HG03045 (cell line): Measurements from ENCODE around the gene MAJIN.

Experiments
- ATAC-seq: cut with Tn5 transposase; IDR thresholded peaks from one replicate; pipeline ENCODE4 v1.9.1; 2021; ENCODE audit warnings: mild to moderate bottlenecking, moderate library complexity; ENCODE audit not compliant: unreplicated experiment

MAJIN gene

DNA sequence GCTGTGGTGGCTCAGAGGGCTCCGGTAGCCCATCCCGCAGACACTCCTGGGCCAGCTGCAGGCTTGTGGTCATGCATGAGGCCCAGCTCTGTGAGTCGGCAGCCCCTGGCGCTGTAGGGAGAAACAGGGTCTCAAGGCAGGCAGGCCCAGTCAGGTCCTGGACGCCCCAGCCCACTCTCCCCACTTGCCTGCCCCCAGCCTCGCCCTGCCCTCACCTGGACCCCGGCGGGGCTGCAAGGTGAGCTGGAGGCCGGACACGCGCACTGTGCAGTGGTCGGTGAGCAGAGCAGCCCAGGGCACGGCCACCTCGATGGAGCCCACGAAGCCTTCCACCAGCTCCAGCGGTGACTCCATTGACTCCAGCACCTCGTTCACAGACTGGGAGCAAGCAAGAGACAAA is 57.8 kb downstream of the MAJIN start:
- no peak for ATAC-seq

DNA sequence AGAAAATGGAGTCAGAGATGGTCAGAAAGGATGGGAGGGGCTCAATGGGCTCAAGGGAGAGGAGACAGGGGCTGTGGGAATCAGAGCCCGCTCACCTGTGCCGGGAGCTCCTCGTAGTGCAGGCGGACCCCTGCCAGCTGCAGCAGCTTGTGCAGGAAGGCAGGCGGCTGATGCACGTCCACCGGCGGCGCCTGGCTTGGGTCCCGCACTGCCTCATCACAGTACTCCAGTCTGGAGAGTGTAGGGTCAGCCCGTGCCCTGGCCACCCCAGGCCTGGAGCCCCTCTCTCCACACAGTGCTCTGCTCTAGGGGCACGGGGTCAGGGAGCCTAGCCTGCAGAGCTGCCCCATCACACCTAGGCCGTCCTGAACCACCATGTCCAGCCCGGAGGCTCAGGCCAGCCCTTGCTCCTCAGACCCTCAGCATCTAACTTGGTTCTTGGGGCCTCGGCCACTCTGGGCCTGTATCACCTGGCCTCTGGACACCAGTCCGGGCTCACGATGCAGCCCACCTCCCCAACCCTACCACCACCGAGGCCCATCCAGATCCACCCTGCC is 58.7 kb downstream of the MAJIN start:
- no peak for ATAC-seq

DNA sequence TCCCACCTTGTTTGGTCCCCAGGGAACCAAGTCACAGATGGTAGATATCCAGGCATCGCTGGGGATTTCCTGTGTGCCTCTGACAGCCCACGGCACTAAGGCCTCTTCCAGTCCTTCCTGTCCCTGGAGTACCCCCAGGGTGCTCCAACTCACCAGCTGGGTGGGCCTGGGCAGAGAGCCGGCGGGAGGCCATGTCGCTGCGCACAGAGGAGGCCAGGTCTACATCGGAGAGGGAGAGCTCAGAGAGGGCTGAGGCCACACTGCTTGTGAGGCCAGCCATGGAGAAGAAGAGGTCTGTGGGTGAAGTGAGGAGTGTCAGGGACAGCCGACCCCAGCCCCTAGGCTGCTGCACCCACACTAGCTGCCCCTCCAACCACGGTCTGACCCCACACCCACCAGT is 60.2 kb downstream of the MAJIN start:
- no peak for ATAC-seq

DNA sequence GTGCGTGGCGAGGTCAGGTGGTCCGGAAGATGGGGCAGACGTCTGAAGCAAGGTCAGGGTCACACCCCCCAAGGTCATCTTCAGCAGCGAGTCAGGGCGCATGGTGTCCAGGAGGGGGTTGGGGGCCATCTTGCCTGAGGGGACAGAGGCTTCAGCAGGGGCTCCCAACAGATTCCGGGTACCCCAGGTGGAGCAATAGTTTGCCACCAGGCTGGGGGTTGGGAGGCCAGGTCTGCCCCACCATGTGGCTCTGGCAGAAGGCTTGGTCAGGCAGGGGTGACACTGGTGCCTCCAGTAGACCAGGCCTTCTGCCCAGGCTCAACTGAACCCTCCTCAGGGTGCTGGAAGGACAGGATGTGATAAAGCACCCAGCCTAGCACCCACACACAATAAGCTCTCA is 60.8 kb downstream of the MAJIN start:
- no peak for ATAC-seq

DNA sequence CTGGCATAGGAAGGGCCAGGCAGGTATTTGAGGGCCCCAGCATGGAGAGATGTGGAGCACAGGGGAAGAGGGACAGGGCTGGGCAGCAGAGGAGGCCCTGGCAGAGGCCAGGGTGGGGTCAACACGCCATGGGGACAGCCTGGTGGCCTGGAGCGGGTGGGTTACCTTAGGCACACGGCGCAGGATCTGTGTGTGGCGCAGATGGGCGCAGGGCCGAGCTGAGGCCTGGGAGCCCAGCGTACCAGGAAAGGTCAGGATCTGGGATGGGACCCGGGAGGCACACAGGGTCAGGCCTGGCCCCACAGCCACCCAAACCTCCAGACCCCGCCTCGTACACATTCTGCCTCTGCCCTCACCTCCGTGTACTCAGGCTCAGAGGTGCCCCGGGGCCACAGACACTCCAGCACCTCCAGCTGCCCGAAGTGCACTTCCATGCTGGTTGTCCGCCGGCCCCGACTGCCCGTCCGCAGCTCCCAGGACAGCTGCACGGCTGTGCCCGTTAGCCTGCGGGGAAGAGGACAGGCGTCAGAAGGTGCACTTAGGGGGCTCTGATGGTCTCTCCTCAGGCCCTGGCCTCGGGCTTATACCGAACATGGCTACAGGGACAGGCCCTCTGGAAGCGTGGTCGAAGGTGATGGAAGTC is 61.3 kb downstream of the MAJIN start:
- ATAC-seq: no peak

DNA sequence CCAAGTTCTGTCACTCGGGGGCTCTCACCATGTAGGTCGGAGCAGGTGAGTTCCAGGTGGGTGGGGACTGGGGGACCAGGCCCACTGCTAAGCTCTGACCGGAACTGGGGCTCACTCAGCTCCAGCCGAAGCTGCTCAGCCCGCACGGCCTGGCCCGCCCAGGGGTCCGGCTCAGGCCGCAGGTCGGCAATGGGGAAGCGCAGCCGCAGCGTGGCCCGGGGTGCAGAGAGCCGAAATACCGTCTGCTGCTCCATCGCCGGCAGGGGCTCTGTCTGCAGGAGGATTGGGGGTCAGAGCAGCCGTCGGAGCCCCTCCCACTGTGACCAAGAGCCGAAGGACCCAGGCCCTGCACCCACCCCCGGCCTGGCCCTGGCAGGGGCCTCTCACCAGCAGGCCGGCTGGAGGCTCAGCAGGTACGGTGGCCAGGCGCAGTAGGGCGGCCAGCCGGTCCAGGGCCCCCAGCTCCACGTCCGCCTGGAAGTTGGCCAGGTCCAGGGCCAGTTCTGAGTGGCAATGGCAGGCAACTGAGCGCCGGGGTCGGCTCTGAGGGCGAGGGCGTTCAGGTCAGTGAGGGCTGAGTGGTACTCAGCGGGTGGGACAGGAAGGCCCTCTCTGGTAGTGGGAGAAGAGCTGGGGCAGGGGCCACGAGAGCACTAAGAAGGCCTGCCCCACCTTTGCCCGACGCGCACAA is 62.1 kb downstream of the MAJIN start:
- no peak for ATAC-seq

DNA sequence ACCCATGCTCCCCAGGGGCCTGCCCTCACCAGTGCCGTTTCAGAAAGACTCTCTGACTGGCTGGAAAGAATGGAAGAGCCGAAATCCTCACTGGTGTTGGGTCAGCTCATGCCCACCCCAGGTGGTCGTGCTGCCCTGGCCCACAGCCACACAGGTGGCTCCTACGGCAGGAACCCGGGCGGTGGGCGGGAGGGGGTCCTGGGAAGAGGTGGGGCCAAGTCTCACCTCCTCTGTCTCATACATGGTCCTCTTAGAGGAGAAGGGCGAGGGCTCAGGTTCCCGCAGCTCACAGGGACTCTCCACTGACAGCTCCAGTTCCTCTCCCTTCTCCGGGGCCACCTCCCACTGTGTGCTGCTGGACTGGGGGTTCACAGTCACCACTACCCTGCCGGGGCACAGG is 63.1 kb downstream of the MAJIN start:
- ATAC-seq: no peak

DNA sequence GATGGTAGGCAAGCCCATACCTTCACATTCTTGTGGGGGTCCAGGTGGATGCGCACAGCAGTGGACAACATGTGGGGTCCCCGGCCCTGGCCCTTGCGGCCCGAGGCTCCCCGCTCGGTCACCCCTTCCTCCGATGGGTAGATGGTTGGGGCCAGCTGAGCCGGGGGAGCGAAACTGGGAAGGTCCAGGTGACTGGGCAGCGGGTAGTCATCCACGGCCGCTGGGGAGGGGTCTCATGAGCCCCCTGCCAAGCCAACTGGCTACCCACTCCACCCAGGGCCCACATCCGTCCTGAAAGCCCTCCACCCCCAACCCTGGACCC is 65.6 kb downstream of the MAJIN start:
- no peak for ATAC-seq

DNA sequence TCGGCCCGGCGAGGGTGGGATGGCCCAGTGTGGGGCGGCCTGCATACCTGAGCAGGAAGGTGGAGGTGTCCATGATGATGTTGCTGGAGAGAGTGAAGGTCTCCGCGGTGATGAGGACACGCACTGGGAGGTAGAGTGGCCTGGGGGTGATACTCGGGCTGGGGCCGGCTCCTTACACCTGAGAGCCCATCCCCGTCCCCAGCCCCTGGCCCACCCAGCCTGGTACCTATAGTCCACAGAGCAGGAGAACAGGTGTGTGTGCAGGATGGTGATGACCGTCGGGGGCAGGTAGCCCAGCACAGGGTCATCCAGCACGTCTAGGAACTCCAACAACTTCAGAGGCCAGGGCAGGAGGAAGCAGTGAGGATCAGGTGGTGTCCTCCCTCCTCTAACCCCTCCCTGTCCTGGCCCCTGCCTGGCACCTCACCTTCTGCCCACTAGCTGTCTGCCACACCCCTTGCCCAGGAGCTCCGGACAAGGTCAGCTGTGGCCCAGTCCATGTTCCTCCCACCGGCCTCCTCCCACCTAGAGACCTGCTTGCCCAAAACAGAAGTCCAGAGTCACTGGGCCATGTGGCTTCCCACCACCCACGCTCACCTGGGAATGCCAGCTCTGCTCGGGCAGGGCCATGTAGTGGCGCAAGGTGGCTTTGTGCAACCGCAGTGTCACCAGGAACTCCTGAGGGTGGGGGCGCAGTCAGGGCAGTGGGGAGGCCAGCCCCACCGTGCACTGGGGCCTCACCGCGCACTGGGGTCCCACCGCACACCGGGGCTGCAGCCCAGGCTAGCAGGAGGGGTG is 66.2 kb downstream of the MAJIN start:
- no peak for ATAC-seq

DNA sequence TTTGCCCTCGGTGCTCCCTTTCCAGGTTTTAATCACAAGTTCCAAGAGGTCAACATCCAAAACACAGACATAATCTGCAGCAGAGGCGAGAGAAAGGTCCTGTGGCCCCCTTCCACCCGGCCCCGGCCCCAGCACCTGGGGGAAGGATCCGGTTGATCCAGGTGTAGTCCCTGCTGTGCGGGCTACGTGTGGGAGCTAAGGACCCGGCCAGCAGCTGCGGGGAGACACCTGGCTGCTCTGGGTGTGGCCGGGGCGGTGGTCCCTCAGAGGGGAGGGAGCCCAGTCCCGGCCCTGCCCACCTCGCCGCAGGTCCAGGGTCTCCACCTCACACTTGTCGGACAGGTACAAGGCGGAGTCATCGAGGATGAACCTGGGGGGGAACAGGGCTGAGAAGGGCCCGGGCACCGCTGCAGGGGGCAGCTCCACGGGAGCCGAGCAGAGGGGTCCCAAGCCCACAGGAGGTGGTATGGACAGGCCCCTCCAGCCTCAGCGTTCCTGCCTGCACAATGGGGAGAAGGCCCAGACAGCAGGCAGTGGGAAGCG is 68.5 kb downstream of the MAJIN start:
- no peak for ATAC-seq

DNA sequence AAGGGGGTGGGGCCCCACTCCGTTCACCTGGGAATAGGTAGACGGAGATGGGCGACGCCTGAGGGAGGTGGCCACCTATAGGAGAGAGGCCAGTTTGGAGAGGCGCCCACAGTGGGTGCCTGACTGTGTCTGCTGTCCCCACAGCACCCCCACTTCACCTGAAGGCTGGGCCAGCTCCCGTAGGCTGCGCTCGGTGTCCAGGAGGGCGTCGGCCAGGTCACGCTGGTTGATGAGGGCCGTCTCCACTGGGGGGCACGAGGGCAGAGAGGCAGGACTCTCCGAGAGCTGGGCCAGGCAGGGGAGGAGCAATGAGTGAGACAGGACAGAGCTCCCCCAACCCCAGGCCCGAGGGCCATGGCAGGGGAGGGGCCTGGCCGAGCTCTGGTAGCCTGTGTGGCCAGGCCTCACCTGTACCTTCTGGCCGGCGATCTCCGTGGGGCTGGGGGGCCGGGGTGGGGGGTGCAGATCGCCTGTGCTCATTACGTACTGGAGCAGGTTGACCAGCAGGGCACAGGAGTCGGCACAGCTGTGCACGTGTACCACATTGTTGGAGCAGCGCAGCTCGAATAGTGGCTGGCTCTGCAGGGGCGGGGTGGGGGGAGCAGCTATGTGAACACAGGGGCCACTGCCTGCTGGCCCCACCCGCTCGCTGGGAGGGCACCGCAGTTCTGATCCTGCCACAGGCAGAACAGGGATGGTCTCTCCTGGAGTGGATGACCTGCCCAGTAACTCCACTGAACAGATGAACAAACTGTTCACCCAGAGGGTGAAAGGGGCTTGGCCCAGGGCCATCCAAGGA is 69.6 kb downstream of the MAJIN start:
- ATAC-seq: no peak

DNA sequence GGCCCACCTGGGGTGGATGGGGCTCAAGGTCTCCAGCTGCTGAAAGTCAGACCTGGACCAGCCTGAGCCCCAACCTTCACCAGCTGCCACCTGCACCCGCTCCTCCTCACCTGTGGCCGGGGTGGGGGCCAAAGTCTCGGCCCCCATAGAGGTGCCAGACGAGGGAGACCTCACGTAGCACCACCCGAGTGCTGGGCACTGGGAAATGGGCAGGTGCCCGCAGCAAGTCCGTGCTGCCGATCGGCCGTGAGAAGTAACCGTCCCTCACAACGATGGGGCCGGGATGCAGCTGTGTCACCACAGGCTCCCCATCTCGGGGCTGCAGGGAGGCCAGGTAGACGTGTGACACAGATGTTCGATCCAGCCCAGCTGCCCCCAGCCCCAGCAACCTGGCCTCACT is 71.1 kb downstream of the MAJIN start:
- ATAC-seq: no peak

DNA sequence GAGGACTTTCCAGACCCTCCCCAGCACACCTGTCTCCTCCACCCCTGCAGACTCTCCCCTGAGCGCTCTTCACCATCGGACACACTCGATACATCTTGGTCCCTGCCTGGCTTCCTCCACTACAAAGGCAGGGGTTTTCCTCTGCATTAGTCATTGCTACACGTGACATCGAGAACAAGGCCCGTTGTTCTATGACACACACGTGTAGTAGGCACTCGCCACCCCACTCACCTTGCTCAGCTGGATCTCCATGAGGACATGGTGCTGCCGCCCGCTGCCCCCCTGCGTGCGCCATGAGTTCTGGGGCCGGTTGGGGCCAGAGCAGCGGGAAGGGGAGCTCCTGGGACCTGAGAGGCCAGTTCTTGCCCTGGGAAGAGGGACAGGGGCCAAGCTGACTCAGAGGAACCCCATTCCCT is 71.6 kb downstream of the MAJIN start:
- no peak for ATAC-seq

DNA sequence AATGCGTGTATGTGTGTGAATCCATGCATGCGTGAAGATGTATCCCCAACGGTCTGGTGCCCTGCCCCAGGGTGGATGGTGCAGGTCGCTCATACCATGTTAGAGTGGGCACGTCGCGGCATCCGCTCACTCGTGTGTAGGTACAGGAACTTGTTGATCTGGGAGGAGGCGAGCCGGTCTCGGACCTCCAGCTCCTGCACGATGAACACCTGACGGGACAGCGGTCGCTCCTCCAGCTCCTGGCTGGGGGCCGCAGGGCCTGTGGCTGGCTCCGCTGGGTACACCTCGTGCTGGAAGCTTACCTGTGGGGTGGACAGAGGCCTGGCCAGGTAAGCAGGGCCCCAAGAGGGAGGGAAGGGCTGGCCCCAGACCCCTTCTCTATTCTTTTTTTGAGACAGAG is 73.4 kb downstream of the MAJIN start:
- no peak for ATAC-seq

DNA sequence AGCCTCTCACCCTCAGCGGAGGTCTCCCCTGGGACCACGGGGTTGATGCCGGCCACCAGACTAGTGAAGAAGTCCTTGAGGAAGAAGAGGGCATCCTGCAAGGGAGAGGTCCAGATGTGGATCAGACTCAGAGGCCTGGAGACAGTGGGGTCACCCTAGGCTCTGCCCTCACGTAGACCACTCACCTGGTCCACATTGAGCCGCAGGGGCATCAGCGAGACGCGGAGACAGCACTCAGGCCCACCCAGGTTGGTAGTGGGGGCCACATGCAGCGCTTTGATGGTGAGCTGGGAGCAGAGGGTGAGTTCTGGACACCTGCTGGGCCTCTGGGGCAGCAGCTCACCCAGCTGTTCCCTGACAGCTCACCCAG is 73.8 kb downstream of the MAJIN start:
- no peak for ATAC-seq

DNA sequence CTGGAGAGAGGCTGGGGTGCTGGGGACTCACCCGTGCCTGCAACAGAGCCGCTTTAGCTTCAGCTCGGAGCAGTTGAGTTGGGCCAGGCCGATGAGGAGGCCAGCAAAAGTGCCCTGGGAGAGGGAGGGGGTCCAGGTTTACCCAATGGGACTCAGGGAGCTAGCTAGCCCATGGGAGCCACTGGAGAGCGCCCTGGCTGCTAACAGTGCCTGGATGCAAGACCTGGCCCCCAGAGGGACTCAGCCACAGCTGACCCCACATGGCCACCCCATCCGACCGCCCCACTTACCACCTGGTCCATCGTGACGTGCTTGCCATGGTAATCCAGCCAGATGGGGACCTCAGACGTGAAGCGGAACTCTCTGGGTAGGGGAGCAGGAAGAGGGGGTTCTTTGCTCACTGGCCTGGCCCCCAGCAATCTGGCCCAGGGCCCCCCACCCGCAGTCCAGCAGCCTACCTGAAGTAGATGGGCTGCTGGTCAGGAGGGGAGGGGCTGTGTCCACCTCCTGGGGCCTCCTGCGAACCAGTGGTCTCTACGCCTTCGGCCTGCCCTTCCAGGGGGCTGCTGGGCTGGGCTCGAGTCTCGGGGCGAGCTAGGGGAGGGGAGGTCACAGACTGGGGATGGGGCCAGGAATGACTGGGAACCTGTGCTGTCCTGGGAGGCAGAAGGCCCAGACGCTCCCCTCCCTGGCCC is 74.4 kb downstream of the MAJIN start:
- ATAC-seq: no peak

DNA sequence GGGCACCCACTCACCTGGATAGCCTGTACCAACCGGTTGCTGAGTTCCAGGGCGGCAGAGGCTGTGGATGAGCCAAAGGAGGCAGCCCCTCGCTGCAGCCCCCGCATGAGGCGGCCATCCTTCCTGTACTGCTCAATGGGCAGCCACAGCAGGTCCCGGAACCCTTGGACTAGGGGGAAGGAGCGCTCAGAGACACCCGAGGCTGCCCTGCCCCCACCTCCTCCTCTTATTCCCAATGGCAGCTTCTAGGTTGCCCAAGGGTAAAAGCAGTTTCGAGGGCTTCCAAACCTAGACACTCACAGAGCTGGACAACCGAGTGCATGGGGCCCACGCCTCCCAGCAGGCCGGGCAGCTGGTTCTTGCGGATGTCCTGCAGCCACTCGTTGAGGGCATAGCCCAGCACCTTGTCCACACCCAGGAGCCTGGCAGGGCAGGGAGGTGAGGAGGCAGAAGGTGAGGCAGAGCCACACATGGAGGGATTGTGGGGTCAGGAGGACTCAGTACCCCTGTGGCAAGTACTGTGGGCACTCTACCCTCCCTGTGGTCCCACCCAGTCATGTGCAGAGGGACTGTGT is 75.4 kb downstream of the MAJIN start:
- ATAC-seq: no peak

DNA sequence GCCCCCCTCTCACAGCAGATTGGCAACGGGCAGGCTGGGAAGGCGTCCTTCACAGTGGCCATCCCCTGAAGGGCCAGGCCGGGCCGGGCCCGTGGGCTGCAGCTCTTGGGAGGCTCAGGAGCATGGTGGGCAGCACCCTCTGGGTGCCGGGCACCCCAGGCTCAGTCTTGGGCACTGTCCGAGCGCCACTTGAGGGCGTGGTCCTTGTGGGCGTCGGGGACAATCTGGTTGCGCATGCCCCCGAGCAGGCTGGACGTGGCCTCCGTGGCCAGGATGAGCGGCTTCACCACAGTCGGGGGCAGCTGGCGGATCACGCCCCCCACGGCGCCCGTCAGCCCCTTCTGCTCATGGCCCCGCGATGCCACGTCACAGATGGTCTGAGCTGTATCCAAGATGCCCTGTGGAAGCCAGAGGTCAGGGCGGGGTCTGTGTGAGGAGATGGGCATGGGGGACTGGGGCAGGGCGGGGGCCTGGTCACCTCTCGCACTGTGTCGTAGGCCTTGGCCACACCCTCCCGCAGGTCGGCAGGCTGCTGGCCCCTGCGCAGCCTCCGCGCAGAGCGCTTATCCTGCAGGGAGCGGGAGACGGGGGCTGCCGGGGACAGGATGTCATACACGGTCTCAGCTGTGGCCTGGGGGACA is 77.0 kb downstream of the MAJIN start:
- no peak for ATAC-seq

DNA sequence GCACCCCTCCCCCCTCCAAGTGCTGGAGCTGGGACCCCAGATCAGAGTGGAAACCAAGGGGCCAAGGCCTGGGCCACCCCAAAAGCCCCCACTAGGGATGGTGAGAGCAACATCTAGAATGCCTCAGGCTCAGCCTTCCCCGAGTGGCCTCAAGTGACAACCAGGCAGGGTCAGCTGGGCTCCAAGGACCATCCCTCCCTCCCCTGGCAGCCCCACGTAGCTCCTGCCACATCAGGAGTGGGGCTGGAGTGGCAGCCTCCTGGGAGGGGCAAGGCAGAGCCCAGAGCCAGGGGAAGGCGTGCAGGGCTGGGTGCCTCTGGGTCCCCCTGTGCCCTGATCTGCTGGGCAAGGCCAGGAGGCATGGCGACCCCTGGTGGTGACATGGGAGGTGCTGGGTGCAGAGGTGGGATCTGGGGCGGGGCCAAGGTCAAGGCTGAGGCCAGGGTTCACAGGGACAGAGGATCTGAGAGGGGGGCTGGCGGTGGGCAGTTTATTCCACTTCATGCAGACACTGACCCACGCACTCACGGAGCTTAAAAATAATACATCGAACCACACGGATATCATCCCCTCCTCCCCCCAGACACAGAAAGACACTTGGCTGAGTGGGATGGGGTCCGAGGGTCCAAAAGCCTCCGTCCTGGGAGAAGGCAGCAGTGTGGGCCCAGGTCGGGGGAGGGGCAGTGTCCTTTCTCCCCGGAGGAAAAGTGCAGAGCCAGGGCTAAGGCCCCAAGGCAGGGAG is 77.7 kb downstream of the MAJIN start:
- no peak for ATAC-seq
